ENCODE data around the gene ATP11A. TPM values are rescaled to one million over a fixed set of nuclear protein-coding genes. Genes with fewer than 3 reads are reported as not detected.

The ATP11A gene
- total RNA-seq, 4 donors from 2014 or later = 18.6 to 30.3 (median 26.8) TPM

GRCh38 chr13:112880976-112881540 is 191.2 kb downstream of the ATP11A start:
- TF ChIP-seq, protein P1, sequence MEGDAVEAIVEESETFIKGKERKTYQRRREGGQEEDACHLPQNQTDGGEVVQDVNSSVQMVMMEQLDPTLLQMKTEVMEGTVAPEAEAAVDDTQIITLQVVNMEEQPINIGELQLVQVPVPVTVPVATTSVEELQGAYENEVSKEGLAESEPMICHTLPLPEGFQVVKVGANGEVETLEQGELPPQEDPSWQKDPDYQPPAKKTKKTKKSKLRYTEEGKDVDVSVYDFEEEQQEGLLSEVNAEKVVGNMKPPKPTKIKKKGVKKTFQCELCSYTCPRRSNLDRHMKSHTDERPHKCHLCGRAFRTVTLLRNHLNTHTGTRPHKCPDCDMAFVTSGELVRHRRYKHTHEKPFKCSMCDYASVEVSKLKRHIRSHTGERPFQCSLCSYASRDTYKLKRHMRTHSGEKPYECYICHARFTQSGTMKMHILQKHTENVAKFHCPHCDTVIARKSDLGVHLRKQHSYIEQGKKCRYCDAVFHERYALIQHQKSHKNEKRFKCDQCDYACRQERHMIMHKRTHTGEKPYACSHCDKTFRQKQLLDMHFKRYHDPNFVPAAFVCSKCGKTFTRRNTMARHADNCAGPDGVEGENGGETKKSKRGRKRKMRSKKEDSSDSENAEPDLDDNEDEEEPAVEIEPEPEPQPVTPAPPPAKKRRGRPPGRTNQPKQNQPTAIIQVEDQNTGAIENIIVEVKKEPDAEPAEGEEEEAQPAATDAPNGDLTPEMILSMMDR (IDR thresholded peaks at IDR 0.05; ENCODE audit: low read depth) = no peak

DNA sequence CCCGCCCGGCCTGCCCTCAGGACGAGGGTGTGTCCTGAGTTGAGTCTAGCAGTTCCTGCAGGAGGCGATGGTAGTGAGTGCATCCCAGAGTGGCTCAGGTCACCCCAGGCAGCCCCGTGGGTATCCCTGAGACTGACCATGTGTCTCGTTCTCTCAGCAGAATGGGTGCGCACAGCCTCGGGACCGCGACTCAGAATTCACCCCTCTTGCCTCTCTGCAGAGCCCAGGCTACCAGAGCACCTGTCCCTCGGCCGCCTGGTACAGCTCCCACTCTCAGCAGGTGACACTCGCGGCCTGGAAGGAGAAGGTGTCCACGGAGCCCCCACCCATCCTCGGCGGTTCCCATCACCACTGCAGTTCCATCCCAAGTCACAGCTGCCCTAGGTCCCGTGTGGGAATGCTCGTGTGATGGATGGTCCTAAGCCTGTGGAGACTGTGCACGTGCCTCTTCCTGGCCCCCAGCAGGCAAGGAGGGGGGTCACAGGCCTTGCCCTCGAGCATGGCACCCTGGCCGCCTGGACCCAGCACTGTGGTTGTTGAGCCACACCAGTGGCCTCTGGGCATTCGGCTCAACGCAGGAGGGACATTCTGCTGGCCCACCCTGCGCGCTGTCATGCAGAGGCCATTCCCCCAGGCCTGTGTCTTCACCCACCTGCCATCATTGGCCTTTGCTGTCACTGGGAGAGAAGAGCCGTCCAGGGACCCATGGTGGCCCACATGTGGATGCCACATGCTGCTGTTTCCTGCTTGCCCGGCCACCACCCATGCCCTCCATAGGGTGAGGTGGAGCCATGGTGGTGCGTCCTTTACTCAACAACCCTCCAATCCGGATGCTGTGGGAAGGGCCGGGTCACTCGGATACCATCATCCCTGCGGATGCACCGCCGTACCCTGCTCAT is 192.1 kb downstream of the ATP11A start:
- TF ChIP-seq, protein P1 (IDR thresholded peaks at IDR 0.05; ENCODE audit: low read depth) = no peak

GRCh38 chr13:112882555-112883024 is 192.8 kb downstream of the ATP11A start:
- TF ChIP-seq, protein P1 (IDR thresholded peaks at IDR 0.05; ENCODE audit: low read depth) = no peak

GRCh38 chr13:112883241-112883945 is 193.6 kb downstream of the ATP11A start:
- TF ChIP-seq, protein P1 (IDR thresholded peaks at IDR 0.05; ENCODE audit: low read depth) = no peak

GRCh38 chr13:112885242-112885781 is 195.5 kb downstream of the ATP11A start:
- TF ChIP-seq, protein P1 (IDR thresholded peaks at IDR 0.05; ENCODE audit: low read depth) = no peak

- TF ChIP-seq, protein P1 (IDR thresholded peaks at IDR 0.05; ENCODE audit: low read depth) = no peak
These were observed 196.0 kb downstream of the ATP11A start for GRCh38 chr13:112885782-112886268.
